SW480 (cell line): ENCODE measurements around the gene TPST2.

Experiments
- DNase-seq: peaks from one replicate; pipeline ENCODE4 v3.0.0-alpha.2; 2016; ENCODE audit warnings: low spot score

TPST2 gene

GRCh38 chr22:26580240-26580962 is 9.5 kb downstream of the TPST2 start:
- DNase-seq, result no peak

DNA sequence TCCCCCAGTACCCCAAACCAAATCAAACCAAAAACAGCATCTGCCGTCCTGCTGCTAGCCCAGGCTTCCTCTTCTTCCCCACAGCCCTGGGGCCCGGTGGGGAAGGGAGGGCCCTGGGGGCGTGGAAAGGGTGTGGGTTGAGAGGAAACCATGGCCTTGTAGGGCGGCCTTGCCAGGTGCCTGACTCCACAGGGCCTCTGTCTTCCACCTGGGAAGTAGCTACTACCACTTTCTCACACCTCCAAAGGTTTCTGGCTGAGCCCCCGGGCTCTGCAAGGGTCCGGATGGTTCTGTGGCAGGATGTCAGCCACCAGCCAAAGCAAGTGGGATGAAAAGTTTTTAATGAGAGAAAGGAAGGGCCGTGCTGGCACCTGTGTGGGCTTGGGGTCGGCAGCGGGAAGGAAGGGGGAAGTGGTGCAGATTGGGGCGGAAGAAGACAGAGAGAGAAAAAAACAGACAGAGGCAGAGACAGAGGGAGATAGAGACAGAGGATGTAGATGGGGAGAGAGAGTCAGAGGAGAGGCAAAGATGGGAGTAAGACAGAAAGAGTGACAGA is 10.5 kb downstream of the TPST2 start:
- DNase-seq, result no peak

DNA sequence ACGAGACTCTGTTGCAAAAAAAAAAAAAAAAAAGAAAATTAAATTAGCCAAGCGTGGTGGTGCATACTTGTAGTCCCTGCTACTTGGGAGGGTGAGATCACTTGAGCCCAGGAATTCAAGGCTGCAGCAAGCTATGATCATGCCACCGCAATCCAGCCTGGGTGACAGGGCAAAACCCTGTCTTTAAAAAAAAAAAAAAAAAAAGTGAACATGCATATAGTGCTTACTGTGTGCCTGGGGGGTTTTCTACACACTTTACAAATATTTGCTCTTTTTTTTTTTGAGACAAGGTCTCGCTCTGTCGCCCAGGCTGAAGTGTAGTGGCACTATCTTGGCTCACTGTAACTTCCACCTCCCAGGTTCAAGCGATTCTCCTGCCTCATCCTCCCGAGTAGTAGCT is 12.9 kb downstream of the TPST2 start:
- no peak for DNase-seq

DNA sequence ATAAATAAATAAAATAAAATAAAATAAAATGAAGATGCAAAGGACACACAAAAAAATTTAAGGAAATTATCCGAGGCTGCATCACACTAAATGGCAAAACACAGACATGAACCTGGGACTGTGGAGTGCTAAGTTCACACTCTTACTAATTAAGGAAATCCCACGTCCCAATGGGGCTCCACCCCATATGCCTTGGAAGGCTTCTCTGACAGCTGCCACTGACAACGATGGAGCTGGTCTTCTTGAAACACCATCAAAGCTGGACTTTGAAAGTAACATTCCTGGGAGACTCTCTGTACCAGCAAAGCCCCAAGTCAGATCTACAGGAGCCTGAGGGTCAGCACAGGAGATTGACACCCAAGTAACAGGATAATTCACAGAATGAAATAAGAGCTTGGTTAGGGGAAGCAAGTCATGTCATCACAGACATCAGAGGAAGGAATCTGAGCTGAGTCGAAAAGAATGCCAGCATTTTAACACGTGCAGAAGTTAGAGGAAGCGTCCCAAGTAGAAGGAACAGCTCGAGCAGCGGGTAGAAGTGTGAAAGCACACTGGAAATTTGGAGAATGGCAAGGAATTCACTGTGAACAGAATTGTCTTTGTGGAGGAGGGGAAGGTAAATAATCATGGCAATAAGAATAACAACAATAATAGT is 13.8 kb downstream of the TPST2 start:
- DNase-seq, result no peak

DNA sequence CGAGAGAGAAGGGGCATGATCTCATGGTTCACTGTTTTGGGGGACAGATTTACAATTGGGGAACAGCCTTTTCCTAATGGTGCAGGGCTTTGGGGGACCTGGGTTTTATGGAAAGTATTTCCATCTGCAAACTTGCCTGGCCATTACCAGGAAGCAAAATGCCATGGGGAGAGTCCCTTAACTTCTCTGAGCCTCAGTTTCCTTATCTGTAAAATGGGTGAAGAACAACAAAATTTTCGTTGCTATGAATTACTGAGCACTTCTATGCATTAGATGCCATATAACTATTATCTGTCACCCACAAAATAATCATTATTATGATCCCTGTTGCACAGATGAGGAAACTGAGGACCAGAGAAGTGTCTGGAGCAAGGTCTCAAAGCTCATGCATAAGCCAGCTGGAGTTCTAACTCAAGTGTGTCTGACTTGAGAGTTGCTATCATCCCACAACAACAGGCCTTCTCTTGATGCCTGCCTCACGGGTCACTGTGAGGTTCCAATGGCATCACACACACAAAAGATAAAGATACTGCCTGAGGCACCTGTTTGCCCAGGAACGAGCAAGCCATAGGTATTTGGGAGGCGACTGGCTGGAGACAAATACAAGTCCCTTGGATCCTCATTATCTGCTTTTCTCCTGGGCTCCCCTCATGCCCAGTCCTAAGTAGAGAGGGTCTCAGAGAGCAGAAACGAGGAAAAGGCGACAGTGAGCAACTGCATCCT is 15.8 kb downstream of the TPST2 start:
- DNase-seq, result no peak

DNA sequence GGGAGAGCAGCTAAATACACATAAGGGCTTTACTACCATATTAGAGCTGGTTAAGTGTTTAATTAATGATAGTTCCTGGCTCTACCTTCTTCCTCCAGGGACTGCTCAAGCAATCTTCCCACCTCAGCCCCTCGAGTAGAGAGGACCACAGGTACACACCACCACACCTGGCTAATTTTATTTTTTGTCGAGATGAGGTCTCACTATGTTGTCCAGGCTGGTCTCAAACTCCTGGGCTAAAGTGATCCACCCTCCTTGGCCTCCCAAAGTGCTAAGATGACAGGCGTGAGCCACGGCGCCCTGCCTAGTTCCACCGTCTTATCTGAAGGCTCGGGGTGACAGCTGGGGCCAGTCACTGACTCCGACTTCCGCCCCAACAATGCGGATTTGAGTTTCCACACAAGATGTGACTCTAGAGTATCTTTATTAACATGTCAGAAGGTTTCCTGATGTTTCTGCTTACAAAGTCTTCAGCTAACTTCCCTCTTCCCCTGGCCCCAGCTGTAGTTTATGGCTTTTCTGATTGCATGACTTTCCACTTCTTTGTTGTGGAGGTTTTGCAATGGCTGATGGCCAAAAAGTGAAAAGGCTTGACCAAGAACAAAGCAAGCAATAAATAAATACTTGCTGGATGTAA is 16.8 kb downstream of the TPST2 start:
- no peak for DNase-seq

GRCh38 chr22:26570864-26571525 is 18.9 kb downstream of the TPST2 start:
- DNase-seq, result no peak

GRCh38 chr22:26570115-26570514 is 19.8 kb downstream of the TPST2 start:
- no peak for DNase-seq

- DNase-seq, result no peak
Measured at GRCh38 chr22:26568207-26568706, 21.7 kb downstream of the TPST2 start.

DNA sequence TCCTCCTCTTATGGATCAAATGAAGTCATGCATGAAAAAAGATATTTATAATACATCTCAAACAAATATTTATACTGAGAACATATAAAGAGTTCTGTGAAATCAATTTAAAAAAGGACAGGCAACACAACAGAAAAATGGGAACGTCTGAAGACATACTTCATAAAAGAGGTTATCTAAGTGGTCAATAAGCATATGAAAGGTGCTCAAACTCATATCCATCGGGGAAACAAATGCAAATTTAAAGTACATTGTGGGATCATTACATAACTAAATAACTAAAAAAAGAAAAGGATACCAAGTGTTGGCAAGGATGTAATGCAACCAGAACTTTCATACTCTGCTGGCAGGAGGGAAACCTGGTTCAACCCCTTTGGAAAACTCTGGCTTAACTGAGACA is 22.3 kb downstream of the TPST2 start:
- no peak for DNase-seq

DNA sequence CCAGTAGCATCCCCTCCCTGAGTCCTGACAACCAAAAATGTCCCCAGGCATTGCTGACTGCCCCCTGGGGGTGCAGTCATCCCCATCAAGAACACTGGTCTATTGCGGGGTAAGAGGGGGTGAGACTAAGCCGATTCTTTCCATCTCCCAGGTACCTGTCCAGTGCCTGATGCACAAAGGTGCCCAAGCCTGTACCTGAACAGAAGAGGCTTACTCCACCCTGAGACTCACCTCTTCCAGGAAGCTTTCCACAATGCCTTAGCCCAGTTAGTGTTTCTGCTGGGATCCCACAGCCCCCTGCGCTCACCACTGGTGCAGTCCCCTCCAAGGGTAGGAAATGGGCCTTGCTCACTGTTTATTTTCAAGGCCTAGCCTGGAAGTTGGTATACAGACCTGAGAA is 22.9 kb downstream of the TPST2 start:
- no peak for DNase-seq

- no peak for DNase-seq
Measured at GRCh38 chr22:26565889-26566288, 24.0 kb downstream of the TPST2 start.

DNA sequence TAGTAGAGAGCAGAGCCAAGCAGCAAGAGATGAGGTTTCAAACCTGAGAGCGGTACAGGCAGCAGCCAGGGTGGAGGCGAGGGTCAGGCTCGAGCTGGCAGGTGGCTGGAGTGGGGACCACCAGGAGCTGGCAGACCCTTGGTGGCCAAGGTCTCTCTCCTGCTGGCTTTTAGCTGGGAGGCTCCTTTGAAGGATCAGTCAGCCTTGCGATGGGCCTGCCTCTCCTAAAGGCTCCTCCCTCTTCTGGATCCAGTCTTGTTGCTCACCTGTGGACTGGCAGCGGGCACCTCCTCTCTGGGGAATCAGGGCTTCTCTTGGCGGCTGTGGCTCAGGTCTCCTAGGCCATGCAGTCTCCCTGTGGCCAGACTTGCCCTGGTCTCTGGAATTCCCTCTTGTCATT is 24.8 kb downstream of the TPST2 start:
- DNase-seq, result no peak

DNA sequence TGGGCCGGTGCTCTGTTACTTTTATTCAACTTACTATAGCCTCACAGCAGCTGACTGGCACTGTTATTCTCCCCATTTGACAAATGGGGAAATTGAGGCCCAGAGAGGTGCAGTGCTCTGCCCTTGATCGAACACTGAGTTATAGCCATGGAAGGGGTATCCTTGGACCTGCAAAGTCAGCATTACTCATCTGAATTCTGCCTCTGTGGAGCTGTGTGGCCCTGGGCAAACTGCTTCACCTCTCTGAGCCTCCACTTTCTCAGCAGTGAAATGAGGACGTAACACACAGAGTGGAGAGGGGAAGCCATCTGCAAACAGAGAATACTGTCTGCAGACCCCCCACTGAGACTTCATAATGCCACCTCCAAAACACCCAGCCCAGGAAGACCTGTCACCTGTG is 25.3 kb downstream of the TPST2 start:
- no peak for DNase-seq

- no peak for DNase-seq
Measured at GRCh38 chr22:26564181-26564580, 25.8 kb downstream of the TPST2 start.

- DNase-seq, result no peak
Measured at GRCh38 chr22:26563022-26563421, 26.9 kb downstream of the TPST2 start.

GRCh38 chr22:26561756-26562417 is 28.0 kb downstream of the TPST2 start:
- no peak for DNase-seq

DNA sequence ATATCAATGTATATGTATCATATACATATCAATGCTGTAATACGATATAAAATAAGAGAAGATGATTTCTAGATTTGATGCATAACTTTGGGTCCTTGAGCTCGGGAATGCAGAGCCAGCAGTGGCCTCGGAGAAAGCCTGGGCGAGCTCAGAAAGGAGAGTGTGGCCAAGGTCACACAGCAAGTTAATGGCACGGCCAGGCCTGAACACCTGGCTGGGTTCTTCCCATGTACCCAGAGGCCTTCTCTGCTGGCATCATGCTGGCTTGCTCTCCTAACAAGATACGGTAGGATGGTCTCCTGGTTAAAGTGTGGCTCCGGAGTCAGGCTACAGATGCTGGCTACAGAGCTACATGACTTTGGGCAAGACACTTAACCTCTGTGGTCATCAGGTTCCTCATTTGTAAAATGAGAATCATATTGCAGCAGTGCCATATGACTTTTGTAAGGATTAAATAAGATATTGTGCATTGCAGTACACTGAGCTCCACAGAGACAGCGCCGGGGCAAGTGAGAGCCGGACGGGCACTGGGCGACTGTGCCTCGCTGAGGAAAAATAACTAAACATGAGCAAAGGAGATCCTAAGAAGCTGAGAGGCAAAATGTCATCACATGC is 29.9 kb downstream of the TPST2 start:
- DNase-seq, result no peak

GRCh38 chr22:26558248-26558895 is 31.6 kb downstream of the TPST2 start:
- DNase-seq, result no peak

DNA sequence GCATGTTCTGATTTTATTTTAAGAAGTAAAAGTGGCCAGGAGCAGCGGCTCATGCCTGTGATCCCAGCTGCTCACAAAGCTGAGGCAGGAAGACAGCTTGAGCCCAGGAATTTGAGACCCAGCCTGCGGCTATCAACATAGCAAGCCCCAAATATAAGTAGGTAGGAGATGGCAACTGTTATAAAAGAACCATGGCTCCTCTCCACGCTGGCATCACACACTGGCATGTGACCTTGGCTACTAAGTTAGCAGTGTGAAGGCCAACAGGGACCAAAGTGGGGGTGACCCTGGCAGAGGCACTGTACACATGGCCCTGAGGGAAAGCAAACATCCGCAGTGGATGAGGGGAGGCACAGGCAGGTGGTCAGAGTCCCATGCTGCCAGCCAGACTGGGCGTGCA is 33.0 kb downstream of the TPST2 start:
- no peak for DNase-seq
